Thoracic aorta (tissue), 2 donors: Measurements from ENCODE around the gene DKC1. TPM values are rescaled to one million over a fixed set of nuclear protein-coding genes. Genes with fewer than 3 reads are reported as not detected.

ENCODE experiments used
- ATAC-seq: fragments of 150-250 bp; one replicate; pipeline ENCODE4 v1.8.0; 2017; ENCODE audit warnings: low read depth; ENCODE audit not compliant: insufficient number of reproducible peaks, low FRiP score
- DNase-seq: peaks from one replicate; pipeline ENCODE4 v3.0.0-alpha.2; 2020; ENCODE audit warnings: low spot score
- H3K27ac ChIP-seq, 2 donors: fragments of 200-600 bp; sonication (generic); 1 replicate in 1 of 2; 2 replicates in 1 of 2; pipeline ENCODE4 v1.5.1; 2016; ENCODE audit warnings: mild to moderate bottlenecking in 2 of 2, moderate library complexity in 2 of 2
- H3K27me3 ChIP-seq: fragments of 200-600 bp; sonication (generic); replicated peaks from 2 replicates; pipeline ENCODE4 v1.6.0; 2016; ENCODE audit warnings: mild to moderate bottlenecking; ENCODE audit not compliant: insufficient read depth
- H3K36me3 ChIP-seq: fragments of 200-600 bp; sonication (generic); one replicate; pipeline ENCODE4 v1.5.1; 2016
- H3K4me1 ChIP-seq, 2 donors: fragments of 200-600 bp; sonication (generic); 1 replicate in 1 of 2; 2 replicates in 1 of 2; pipeline versions ENCODE4 v1.5.1 to v1.6.0; 2016; ENCODE audit warnings: low read depth in 2 of 2, mild to moderate bottlenecking in 1 of 2; ENCODE audit not compliant: control insufficient read depth in 1 of 2
- H3K4me3 ChIP-seq: fragments of 200-600 bp; sonication (generic); 2 replicates; pipeline ENCODE4 v1.5.1; 2016; ENCODE audit warnings: mild to moderate bottlenecking
- H3K9me3 ChIP-seq: fragments of 200-600 bp; sonication (generic); 2 replicates; pipeline ENCODE4 v1.5.1; 2016
- CTCF ChIP-seq: fragments of 200-600 bp; sonication (generic); IDR thresholded peaks from one replicate; pipeline ENCODE4 v1.5.1; 2019; ENCODE audit warnings: antibody characterized with exemption
- total RNA-seq, 2 donors: library from RNA; depleted of rRNA; stranded (reverse); fragments of >200 nt; gene quantifications; one replicate each; pipeline versions ENCODE4 v1.1.0 to v1.2.3, GENCODE V29; 2016

The DKC1 gene
- total RNA-seq, 2 donors from 2014 or later, result 14.9 to 67.2 TPM

GRCh38 chrX:154780968-154781367 is 18.3 kb downstream of the DKC1 start:
- Histone ChIP-seq H3K4me3 (no peak overlapping the region), H3K36me3 (peaks cover 3% of the 10 kb centered on the region), H3K27me3 (no peaks in the 10 kb centered on the region), H3K9me3 (no peaks in the 10 kb centered on the region), H3K4me1 (peaks cover 0 to 5% of the 10 kb centered on the region in 2 donors), H3K27ac (no peak overlapping the region)
- TF ChIP-seq CTCF, result no peak
- no peak for ATAC-seq
- no peak for DNase-seq

GRCh38 chrX:154784149-154784995 is 21.7 kb downstream of the DKC1 start:
- TF ChIP-seq CTCF, result no peak
- no peaks in the 10 kb centered on the region for H3K36me3 ChIP-seq
- no peaks in the 10 kb centered on the region for H3K27me3 ChIP-seq
- no peaks in the 10 kb centered on the region for H3K9me3 ChIP-seq
- H3K4me1 ChIP-seq, result peaks cover 0 to 6% of the 10 kb centered on the region in 2 donors
- no peak overlapping the region for H3K27ac ChIP-seq
- H3K4me3 ChIP-seq, result no peak overlapping the region
- DNase-seq (no peak), ATAC-seq (no peak)

GRCh38 chrX:154785716-154786115 is 23.1 kb downstream of the DKC1 start:
- TF ChIP-seq CTCF, result no peak
- H3K9me3 ChIP-seq, result no peaks in the 10 kb centered on the region
- no peak for ATAC-seq

GRCh38 chrX:154791467-154791866 is 28.8 kb downstream of the DKC1 start:
- TF ChIP-seq CTCF, result no peak
- ATAC-seq, result no peak

More at GRCh38 chrX:154785716-154786115, 23.1 kb downstream of the DKC1 start:
- H3K4me1 ChIP-seq, result peaks cover 0 to 6% of the 10 kb centered on the region in 2 donors
- no peaks in the 10 kb centered on the region for H3K27me3 ChIP-seq
- H3K27ac ChIP-seq, result no peak overlapping the region
- no peaks in the 10 kb centered on the region for H3K36me3 ChIP-seq
- no peak for DNase-seq
- no peak overlapping the region for H3K4me3 ChIP-seq

GRCh38 chrX:154791939-154792338 is 29.3 kb downstream of the DKC1 start:
- no peak for ATAC-seq
- no peaks in the 10 kb centered on the region for H3K27me3 ChIP-seq
- H3K4me3 ChIP-seq, result no peak overlapping the region
- H3K4me1 ChIP-seq, result no peaks in the 10 kb centered on the region
- TF ChIP-seq CTCF, result no peak
- H3K27ac ChIP-seq, result no peak overlapping the region
- no peaks in the 10 kb centered on the region for H3K36me3 ChIP-seq
- no peaks in the 10 kb centered on the region for H3K9me3 ChIP-seq
- no peak for DNase-seq

More at GRCh38 chrX:154791467-154791866, 28.8 kb downstream of the DKC1 start:
- Histone ChIP-seq H3K9me3 (no peaks in the 10 kb centered on the region), H3K36me3 (no peaks in the 10 kb centered on the region), H3K27me3 (no peaks in the 10 kb centered on the region), H3K27ac (no peak overlapping the region), H3K4me3 (no peak overlapping the region), H3K4me1 (no peaks in the 10 kb centered on the region)
- DNase-seq, result no peak
